HepG2 (cell line): ENCODE data around the gene FPGS. TPM values are rescaled to one million over a fixed set of nuclear protein-coding genes. Genes with fewer than 3 reads are reported as not detected.

Experiments used
- ATAC-seq: fragments of 200-7000 bp; cut with Tn5 transposase; 3 replicates; pipeline ENCODE4 v1.9.1; 2020; ENCODE audit warnings: mild to moderate bottlenecking, moderate library complexity
- BruUV-seq: library from RNA; stranded (reverse); fragments of 400-500 nt; replicated peaks from 2 replicates; lab custom pipeline; 2021; lab: Mats Ljungman, UMichigan
- CTCF ChIA-PET: fragments of 300-600 bp; formaldehyde crosslinking; extraction: SDS; loops from one replicate; lab custom pipeline; 2021; ENCODE audit warnings: low total read pairs, inconsistent platforms, low intra/inter-chr PET ratio; lab: Yijun Ruan, JAX
- POLR2A ChIA-PET: fragments of 350-600 bp; sonication (Branson Sonifier 250); formaldehyde crosslinking; loops from one replicate; lab custom pipeline; 2020; ENCODE audit warnings: antibody characterized with exemption, inconsistent platforms; lab: Yijun Ruan, JAX
- DNase-seq: peaks from one replicate; pipeline ENCODE4 v3.0.0-alpha.2; 2015; ENCODE audit warnings: low spot score
- FAIRE-seq: peaks from 3 replicates; lab custom pipeline; 2011; peaks lifted over from hg19 to GRCh38; lab: Jason Lieb, UNC
- H2AFZ ChIP-seq: one replicate; pipeline ENCODE4 v1.6.1; 2011; ENCODE audit warnings: low read length, inconsistent platforms
- H3K27ac ChIP-seq: fragments of 300-600 bp; 3 replicates; pipeline ENCODE4 v1.8.0; 2011; ENCODE audit warnings: mixed run types, mild to moderate bottlenecking, mixed read lengths, low read length, inconsistent platforms; ENCODE audit not compliant: insufficient read depth; ENCODE audit errors: extremely low read length
- H3K27me3 ChIP-seq, 2 experiments: fragments of 200-600 bp in 1 of 2; 2 replicates in 1 of 2; 3 replicates in 1 of 2; pipeline versions ENCODE4 v1.6.0 to v1.8.0; 2011; ENCODE audit warnings: low read length in 2 of 2, mild to moderate bottlenecking in 2 of 2, moderate library complexity in 2 of 2, inconsistent platforms in 1 of 2; ENCODE audit not compliant: insufficient read depth in 2 of 2, control insufficient read depth in 1 of 2
- H3K36me3 ChIP-seq, 2 experiments: fragments of 200-600 bp in 1 of 2; replicated peaks in 1 of 2; 2 replicates in 1 of 2; 3 replicates in 1 of 2; pipeline versions ENCODE4 v1.5.1 to v1.8.0; 2011; ENCODE audit warnings: low read length in 2 of 2, inconsistent platforms in 1 of 2; ENCODE audit not compliant: insufficient read depth in 2 of 2, control insufficient read depth in 1 of 2
- H3K4me1 ChIP-seq: 2 replicates; pipeline ENCODE4 v1.5.1; 2012; ENCODE audit warnings: low read length, inconsistent platforms; ENCODE audit not compliant: insufficient read depth
- H3K4me2 ChIP-seq: 2 replicates; pipeline ENCODE4 v1.6.0; 2011; ENCODE audit warnings: low read depth, low read length, inconsistent platforms
- H3K4me3 ChIP-seq, 3 experiments: fragments of 200-600 bp in 1 of 3; sonication (generic), shearing (Covaris generic) in 1 of 3; replicated peaks in 1 of 3; 2 replicates each; pipeline ENCODE4 v1.5.1; 2011 to 2016; ENCODE audit warnings: low read length in 3 of 3, inconsistent platforms in 2 of 3, low read depth in 2 of 3, mild to moderate bottlenecking in 2 of 3, control low read depth in 1 of 3, mixed read lengths in 1 of 3; ENCODE audit not compliant: insufficient read depth in 1 of 3
- H3K79me2 ChIP-seq: one replicate; pipeline ENCODE4 v1.6.1; 2011; ENCODE audit warnings: low read length, inconsistent platforms; ENCODE audit not compliant: insufficient read depth
- H3K9ac ChIP-seq: 2 replicates; pipeline ENCODE4 v1.6.0; 2011; ENCODE audit warnings: mild to moderate bottlenecking, low read depth, low read length, inconsistent platforms; ENCODE audit not compliant: insufficient read depth
- H3K9me3 ChIP-seq: 2 replicates; pipeline ENCODE4 v1.5.1; 2012; ENCODE audit warnings: mild to moderate bottlenecking, low read length
- H4K20me1 ChIP-seq: 2 replicates; pipeline ENCODE4 v1.6.0; 2011; ENCODE audit warnings: inconsistent platforms, mild to moderate bottlenecking, low read length, moderate library complexity; ENCODE audit not compliant: insufficient read depth
- AHR ChIP-seq: IDR thresholded peaks from 2 replicates; pipeline ENCODE4 v1.6.1; 2018; ENCODE audit warnings: missing genetic modification reagents, missing compliant biosample characterization
- CREB3 ChIP-seq: sonication (generic); formaldehyde crosslinking; IDR thresholded peaks from 2 replicates; pipeline ENCODE4 v1.5.0; 2020; ENCODE audit warnings: missing genetic modification reagents
- DMAP1 ChIP-seq: IDR thresholded peaks from 2 replicates; pipeline ENCODE4 v1.6.1; 2016
- GABPB1 ChIP-seq: IDR thresholded peaks from 2 replicates; pipeline ENCODE4 v1.6.1; 2016; ENCODE audit warnings: mild to moderate bottlenecking, missing genetic modification reagents, moderate library complexity, missing compliant biosample characterization
- HMGA1 ChIP-seq: sonication (generic); formaldehyde crosslinking; conservative IDR thresholded peaks from 2 replicates; pipeline ENCODE4 v1.4.0; 2020; ENCODE audit warnings: missing genetic modification reagents
- KLF6 ChIP-seq: IDR thresholded peaks from 2 replicates; pipeline ENCODE4 v1.8.0; 2016; ENCODE audit warnings: missing biosample characterization, missing genetic modification reagents
- NCOR1 ChIP-seq: fragments of 200-600 bp; sonication (generic); IDR thresholded peaks from 2 replicates; pipeline ENCODE4 v1.7.0; 2017; ENCODE audit warnings: antibody characterized with exemption, low read length, borderline replicate concordance
- NFE2 ChIP-seq: sonication (generic); formaldehyde crosslinking; IDR thresholded peaks from 2 replicates; pipeline ENCODE4 v1.4.0; 2020; ENCODE audit warnings: missing genetic modification reagents
- SALL2 ChIP-seq: sonication (generic); formaldehyde crosslinking; IDR thresholded peaks from 2 replicates; pipeline ENCODE4 v1.8.1; 2023; ENCODE audit warnings: mild to moderate bottlenecking, missing genetic modification reagents, inconsistent platforms
- SYNCRIP ChIP-seq: fragments of 200-400 bp; formaldehyde crosslinking; IDR thresholded peaks from 2 replicates; pipeline ENCODE4 v1.6.1; 2018; ENCODE audit warnings: mild to moderate bottlenecking, low read depth, low read length; ENCODE audit not compliant: insufficient read depth
- ZNF264 ChIP-seq: sonication (generic); formaldehyde crosslinking; IDR thresholded peaks from 2 replicates; pipeline ENCODE4 v1.4.0; 2020; ENCODE audit warnings: missing genetic modification reagents
- ZNF282 ChIP-seq: fragments of 450-650 bp; IDR thresholded peaks from 2 replicates; pipeline ENCODE4 v1.6.1; 2018; ENCODE audit not compliant: partially characterized antibody
- ZNF740 ChIP-seq: sonication (generic); formaldehyde crosslinking; IDR thresholded peaks from 2 replicates; pipeline ENCODE4 v1.4.0; 2020; ENCODE audit warnings: missing genetic modification reagents
- WGBS: methylation state at CpG from one replicate; pipeline ENCODE4 v1.1.6; 2017; ENCODE audit warnings: low lambda C conversion rate; 5-methylcytosine and 5-hydroxymethylcytosine counted together
- in situ Hi-C: cut with HindIII; loops from 2 replicates; pipeline ENCODE4 v1.10.0; 2017; ENCODE audit warnings: low pct_unique_long_range_greater_than_20kb; ENCODE audit not compliant: extremely low pct_ligation_motif_present
- intact Hi-C: fragments of 100-400 bp; cut with micrococcal nuclease; formaldehyde crosslinking; loops from one replicate; pipeline ENCODE4 v1.10.0; 2022; ENCODE audit not compliant: unreplicated experiment
- polyA plus RNA-seq, 8 experiments: library from polyadenylated mRNA; depleted of rRNA in 3 of 8; stranded (reverse) in 7 of 8; unstranded in 1 of 8; fragments of >200 nt; fragmentation: Illumina TruSeq in 4 of 8; extraction: Trizol in 4 of 8; gene quantifications; 2 replicates each; pipeline versions ENCODE4 v1.2.1 to v1.2.3, GENCODE V29; 2011 to 2016; ENCODE audit warnings: low read depth in 4 of 8, missing spikeins in 1 of 8, mixed read lengths in 1 of 8; ENCODE audit not compliant: insufficient read depth in 1 of 8
- total RNA-seq, 5 experiments: library from RNA; depleted of rRNA; stranded (reverse); fragments of >200 nt; fragmentation: Illumina TruSeq; extraction: Trizol; gene quantifications; 2 replicates each; pipeline ENCODE4 v1.2.3, GENCODE V29; 2016; ENCODE audit warnings: low read depth in 1 of 5

Gene FPGS
- total and polyA plus RNA-seq, 2 of the 13 experiments (the other 11 are each of a cell fraction or from before 2014, with no cell fraction given) = 35.6 to 36.8 TPM

- TF ChIP-seq NFE2 (CRISPR knock-in tag) = no peak
- no peak for TF ChIP-seq AHR (CRISPR knock-in tag)
- TF ChIP-seq GABPB1 (CRISPR knock-in tag) = no peak
- TF ChIP-seq NCOR1 = no peak
- no peak for TF ChIP-seq ZNF264 (CRISPR knock-in tag)
- TF ChIP-seq SYNCRIP = no peak
- TF ChIP-seq ZNF740 = no peak
- TF ChIP-seq KLF6 (CRISPR knock-in tag) = no peak
Measured at GRCh38 chr9:127818574-127818973, 15.9 kb downstream of the FPGS start (continued).

GRCh38 chr9:127822108-127822507 lies 19.4 kb downstream of the FPGS start:
- Histone ChIP-seq H3K9me3 (no peaks in the 10 kb centered on the region), H3K4me1 (peaks cover 15% of the 10 kb centered on the region), H3K36me3 (no peaks in the 10 kb centered on the region), H3K4me3 (no peak overlapping the region), H3K4me2 (no peak overlapping the region), H2AFZ (no peak overlapping the region), H3K27me3 (no peaks in the 10 kb centered on the region), H3K27ac (no peak overlapping the region), H3K79me2 (no peaks in the 10 kb centered on the region), H3K9ac (no peak overlapping the region), H4K20me1 (no peaks in the 10 kb centered on the region)
- FAIRE-seq (no peak), DNase-seq (no peak), ATAC-seq (no peak)
- TF ChIP-seq SALL2 = no peak
- TF ChIP-seq ZNF282 = no peak
- TF ChIP-seq CREB3 (CRISPR knock-in tag) = no peak
- TF ChIP-seq HMGA1 (CRISPR knock-in tag) = no peak
- no peak for TF ChIP-seq DMAP1 (CRISPR knock-in tag)
- in situ Hi-C loops (no loop called here), intact Hi-C loops (no loop called here)
- WGBS = 90% methylated on average over 4 of the region's 4 CpGs
- no TSS peak for BruUV-seq
- ChIA-PET POLR2A (no interaction called here), CTCF (no interaction called here)
